ENCODE results near the gene RAB27A. TPM values are rescaled to one million over a fixed set of nuclear protein-coding genes. Genes with fewer than 3 reads are reported as not detected.

Gene RAB27A
- total RNA-seq, 1 donor from 2014 or later: 74.4 TPM

DNA sequence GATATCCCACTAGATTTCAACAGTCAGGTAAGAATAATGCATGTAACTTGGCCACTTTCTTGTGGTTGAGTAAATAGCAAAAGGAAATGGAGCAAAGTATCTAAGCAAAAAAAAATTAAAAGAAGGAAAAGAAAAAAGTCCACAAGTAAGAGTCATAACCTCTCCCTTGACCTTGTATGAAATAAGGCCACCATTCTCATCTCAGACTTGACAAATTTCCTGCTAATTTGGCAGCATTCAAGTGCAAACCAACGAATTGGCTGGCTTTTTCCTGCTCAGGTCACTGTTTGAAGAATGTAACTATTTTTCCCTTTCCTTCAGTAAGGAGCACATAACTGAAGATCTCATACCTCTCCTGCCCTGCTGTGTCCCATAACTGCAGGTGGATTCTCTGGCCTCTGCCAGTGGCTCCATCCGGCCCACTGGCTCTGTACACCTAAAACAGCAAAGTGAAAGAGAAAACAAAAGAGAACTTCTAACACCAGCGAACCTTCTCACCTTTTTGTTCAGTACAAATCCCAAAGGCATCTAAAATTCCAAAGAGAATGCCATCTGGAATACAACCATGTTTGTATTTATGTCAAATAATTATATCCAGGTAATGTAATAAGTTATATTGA lies 59.5 kb downstream of the RAB27A start:
- Mint-ChIP-seq H3K4me1 (ENCODE audit: low read depth) (peaks cover 20% of the 10 kb centered on the region), H3K27ac (no peak overlapping the region), H3K27me3 (ENCODE audit: low read depth) (no peaks in the 10 kb centered on the region), H3K36me3 (ENCODE audit: low read depth) (peaks cover 68% of the 10 kb centered on the region), H3K4me3 (ENCODE audit: low read depth) (no peak overlapping the region), H3K9me3 (no peaks in the 10 kb centered on the region)
- no peak for DNase-seq (ENCODE audit: low spot score)
- intact Hi-C loops (cut with micrococcal nuclease): no loop called here

DNA sequence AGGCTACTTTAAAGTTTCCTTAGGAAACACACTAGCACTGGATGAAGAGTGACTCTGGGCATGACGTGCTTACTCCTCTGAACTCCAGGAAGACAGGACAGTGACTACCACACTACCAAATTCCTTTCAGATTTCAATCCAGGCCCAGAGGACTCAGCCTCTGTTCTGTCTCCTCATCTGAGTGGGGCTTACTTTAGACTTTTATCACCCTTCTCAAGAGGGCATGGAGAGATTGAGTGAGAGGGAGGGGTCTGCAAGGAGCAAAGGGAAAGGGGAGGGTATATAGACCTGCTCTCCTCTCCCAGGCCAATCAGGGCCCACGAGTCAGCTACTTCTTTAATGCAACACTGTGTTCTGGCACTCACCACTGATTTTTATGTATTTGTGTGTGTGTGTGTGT lies 63.5 kb downstream of the RAB27A start:
- H3K27ac Mint-ChIP-seq: no peak overlapping the region

DNA sequence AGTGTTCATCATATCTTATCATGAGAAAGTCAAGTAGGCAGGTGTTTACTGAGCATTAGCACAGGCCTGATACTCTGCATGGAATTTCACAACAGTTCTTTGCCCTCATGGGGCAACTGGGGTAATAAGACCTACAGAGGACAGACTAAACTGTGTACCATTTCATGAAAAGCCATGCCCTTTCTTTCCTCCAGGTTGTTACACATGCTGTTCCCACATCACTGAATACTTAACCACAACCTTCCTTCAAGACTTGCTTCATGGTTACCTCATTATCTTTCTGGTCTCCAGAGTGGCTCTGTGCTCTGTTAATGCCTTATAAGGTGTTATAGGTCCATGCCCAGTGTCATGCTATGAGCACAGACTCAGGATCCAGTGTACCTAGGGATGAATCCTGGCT lies 64.7 kb downstream of the RAB27A start:
- Mint-ChIP-seq H3K4me1 (ENCODE audit: low read depth) (peaks cover 49% of the 10 kb centered on the region), H3K36me3 (ENCODE audit: low read depth) (peaks cover 70% of the 10 kb centered on the region), H3K27me3 (ENCODE audit: low read depth) (no peaks in the 10 kb centered on the region), H3K27ac (peak overlapping the region; percentile 38), H3K4me3 (ENCODE audit: low read depth) (no peak overlapping the region), H3K9me3 (no peaks in the 10 kb centered on the region)
- DNase-seq (ENCODE audit: low spot score): no peak
- intact Hi-C loops (cut with micrococcal nuclease): loop anchor here (5.0 kb wide), 1 partner anchor 32 kb away; no protein-coding TSS in a partner anchor

More for the DNA sequence above, 63.5 kb downstream of the RAB27A start:
- intact Hi-C loops (cut with micrococcal nuclease): no loop called here
- peaks cover 71% of the 10 kb centered on the region for H3K36me3 Mint-ChIP-seq (ENCODE audit: low read depth)
- no peak for DNase-seq (ENCODE audit: low spot score)
- no peaks in the 10 kb centered on the region for H3K27me3 Mint-ChIP-seq (ENCODE audit: low read depth)
- no peaks in the 10 kb centered on the region for H3K9me3 Mint-ChIP-seq
- no peak overlapping the region for H3K4me3 Mint-ChIP-seq (ENCODE audit: low read depth)
- peaks cover 52% of the 10 kb centered on the region for H3K4me1 Mint-ChIP-seq (ENCODE audit: low read depth)

DNA sequence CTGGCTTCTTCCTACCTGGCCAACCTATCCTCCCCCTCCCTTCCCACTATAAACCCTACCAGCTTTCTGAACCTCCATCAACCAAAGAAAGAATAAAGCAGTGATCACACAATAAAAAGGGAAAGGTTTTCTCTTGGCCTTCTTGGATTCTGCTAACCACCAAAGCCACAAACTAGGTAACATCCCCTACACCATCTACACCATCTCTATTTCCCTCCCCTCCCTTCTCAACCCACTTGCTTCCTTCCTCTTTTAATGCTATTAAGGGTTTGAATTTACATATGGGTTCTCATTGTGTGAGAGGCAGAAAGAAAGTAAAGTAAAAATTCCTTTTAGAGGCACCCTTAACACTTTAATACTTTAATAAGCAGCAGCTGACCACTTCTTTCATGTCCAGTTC lies 67.0 kb downstream of the RAB27A start:
- no peak for DNase-seq (ENCODE audit: low spot score)
- Mint-ChIP-seq H3K4me3 (ENCODE audit: low read depth) (peak overlapping the region; percentile 28), H3K27ac (peak overlapping the region; percentile 89), H3K4me1 (ENCODE audit: low read depth) (peaks cover 61% of the 10 kb centered on the region), H3K36me3 (ENCODE audit: low read depth) (peaks cover 72% of the 10 kb centered on the region), H3K27me3 (ENCODE audit: low read depth) (no peaks in the 10 kb centered on the region), H3K9me3 (no peaks in the 10 kb centered on the region)
- intact Hi-C loops (cut with micrococcal nuclease): loop anchor here (5.0 kb wide), 1 partner anchor 35 kb away; no protein-coding TSS in a partner anchor

DNA sequence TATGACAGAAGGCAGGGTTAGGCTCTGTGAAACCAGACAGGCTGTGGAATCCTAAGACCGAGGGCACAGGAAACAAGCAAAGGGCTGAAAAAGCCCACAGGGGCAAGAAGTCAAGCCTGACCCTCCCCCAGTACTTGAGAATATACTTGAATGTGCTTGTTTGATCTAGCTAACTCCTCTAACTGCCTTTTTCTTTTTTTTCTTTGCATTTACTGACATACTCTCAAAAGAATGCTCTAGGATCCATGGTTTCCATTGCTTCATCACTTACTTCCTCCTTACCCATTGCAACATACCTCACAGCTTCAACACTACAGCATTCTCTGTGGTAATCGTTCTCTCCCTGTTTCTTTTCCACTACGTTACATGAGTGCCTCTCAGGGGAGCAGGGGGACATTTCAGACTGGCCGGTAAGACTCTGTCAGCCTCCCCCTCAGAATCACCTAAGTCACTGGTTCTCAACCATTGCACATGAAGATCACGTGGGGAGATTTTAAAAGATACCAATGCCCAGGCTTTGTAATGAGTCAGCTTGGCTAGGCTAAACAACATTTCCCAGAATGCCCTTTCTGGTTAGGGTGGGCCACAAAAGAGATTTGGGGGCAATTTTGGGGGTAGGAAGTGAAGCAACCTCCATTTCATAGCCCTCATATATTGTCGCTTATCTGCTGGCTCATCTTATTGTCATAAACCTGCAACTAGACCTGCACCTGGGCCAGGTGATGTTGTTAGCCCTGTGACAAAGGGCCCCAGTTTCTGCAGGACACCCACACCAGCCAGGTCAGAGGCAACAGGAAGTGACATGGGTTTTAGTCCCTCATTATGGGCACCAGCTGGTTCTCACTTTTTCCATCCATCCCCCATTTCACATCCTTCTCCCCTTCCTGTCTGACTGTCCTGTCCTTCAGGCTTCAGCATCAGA lies 68.3 kb downstream of the RAB27A start:
- H3K4me3 Mint-ChIP-seq (ENCODE audit: low read depth): peak overlapping the region; percentile 23
- no peaks in the 10 kb centered on the region for H3K9me3 Mint-ChIP-seq
- H3K36me3 Mint-ChIP-seq (ENCODE audit: low read depth): peaks cover 71% of the 10 kb centered on the region
- DNase-seq (ENCODE audit: low spot score): no peak
- H3K4me1 Mint-ChIP-seq (ENCODE audit: low read depth): peaks cover 61% of the 10 kb centered on the region
- peak overlapping the region; percentile 89 for H3K27ac Mint-ChIP-seq
- intact Hi-C loops (cut with micrococcal nuclease): loop anchor here (1.0 to 5.0 kb wide), 3 partner anchors 16 to 58 kb away; no protein-coding TSS in a partner anchor
- no peaks in the 10 kb centered on the region for H3K27me3 Mint-ChIP-seq (ENCODE audit: low read depth)

DNA sequence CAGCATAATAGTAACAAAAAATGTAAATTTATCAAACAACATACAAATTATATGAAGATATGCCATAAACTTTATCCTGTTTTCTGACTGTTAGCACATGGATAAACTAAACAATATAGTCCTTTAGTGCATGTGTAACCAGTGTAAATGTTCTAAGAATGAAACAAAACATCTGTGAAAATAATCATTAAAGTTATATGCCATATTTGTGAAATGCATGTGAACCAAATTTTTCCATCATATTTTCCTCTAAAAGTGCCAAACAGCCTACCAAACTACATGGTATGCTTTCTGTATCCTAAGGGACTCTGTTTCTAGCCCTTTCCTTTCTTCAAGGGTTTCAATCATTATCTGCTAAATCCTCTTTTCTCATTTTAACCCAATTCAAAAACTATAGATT lies 69.0 kb downstream of the RAB27A start:
- peaks cover 64% of the 10 kb centered on the region for H3K36me3 Mint-ChIP-seq (ENCODE audit: low read depth)

DNA sequence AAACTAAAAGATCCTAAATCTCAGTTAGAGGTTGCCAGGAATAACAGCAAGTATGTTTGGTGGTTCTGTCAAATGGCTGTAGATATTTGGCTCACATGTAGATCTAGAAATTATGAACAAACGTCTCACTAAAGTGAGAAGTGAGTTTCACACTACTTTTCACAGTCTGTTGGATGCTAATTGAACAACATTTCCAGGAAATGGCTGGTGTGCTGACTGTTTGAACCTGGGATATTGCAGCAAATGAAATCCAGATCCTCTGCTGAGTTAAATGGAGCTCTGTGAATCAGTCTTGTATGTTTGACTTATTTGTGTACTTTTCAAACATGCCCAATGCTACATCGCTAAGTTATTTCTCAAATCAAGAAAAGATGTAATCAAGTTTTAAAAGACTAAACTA lies 71.6 kb downstream of the RAB27A start:
- DNase-seq (ENCODE audit: low spot score): no peak
- H3K9me3 Mint-ChIP-seq: no peaks in the 10 kb centered on the region
- intact Hi-C loops (cut with micrococcal nuclease): loop anchor here (1.0 to 5.0 kb wide), 3 partner anchors 21 to 219 kb away; partner anchors contain the start of gene RSL24D1
- H3K4me3 Mint-ChIP-seq (ENCODE audit: low read depth): no peak overlapping the region
- H3K36me3 Mint-ChIP-seq (ENCODE audit: low read depth): peaks cover 55% of the 10 kb centered on the region
- H3K27ac Mint-ChIP-seq: no peak overlapping the region
- peaks cover 41% of the 10 kb centered on the region for H3K4me1 Mint-ChIP-seq (ENCODE audit: low read depth)
- no peaks in the 10 kb centered on the region for H3K27me3 Mint-ChIP-seq (ENCODE audit: low read depth)

More for the DNA sequence above, 69.0 kb downstream of the RAB27A start:
- Mint-ChIP-seq H3K4me3 (ENCODE audit: low read depth) (no peak overlapping the region), H3K4me1 (ENCODE audit: low read depth) (peaks cover 57% of the 10 kb centered on the region), H3K27ac (peak overlapping the region; percentile 89), H3K27me3 (ENCODE audit: low read depth) (no peaks in the 10 kb centered on the region), H3K9me3 (no peaks in the 10 kb centered on the region)
- intact Hi-C loops (cut with micrococcal nuclease): loop anchor here (1.0 to 5.0 kb wide), 3 partner anchors 17 to 59 kb away; no protein-coding TSS in a partner anchor
- DNase-seq (ENCODE audit: low spot score): no peak

DNA sequence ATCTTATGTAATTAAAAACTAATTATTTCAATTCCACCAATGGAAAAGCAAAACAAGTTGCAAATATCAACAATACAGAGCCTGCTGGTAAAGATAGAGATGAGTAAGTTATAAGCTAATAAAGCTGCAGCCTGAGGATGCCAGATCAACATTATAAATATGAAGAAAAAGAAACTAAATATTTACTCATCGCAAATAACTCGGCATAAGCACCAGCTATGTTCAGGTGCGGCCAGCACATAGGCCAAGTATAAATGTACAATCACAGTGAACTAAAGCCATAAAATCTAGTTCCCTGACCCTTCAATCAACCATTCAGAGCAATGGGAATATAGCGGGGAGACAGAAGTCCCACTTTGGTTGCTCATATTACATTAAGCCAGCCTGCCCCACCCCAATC lies 85.1 kb downstream of the RAB27A start:
- Mint-ChIP-seq H3K9me3 (peaks cover under 1% of the 10 kb centered on the region), H3K27ac (no peak overlapping the region), H3K27me3 (ENCODE audit: low read depth) (no peaks in the 10 kb centered on the region), H3K4me3 (ENCODE audit: low read depth) (no peak overlapping the region), H3K4me1 (ENCODE audit: low read depth) (peaks cover 4% of the 10 kb centered on the region), H3K36me3 (ENCODE audit: low read depth) (peaks cover 18% of the 10 kb centered on the region)
- intact Hi-C loops (cut with micrococcal nuclease): no loop called here
- DNase-seq (ENCODE audit: low spot score): no peak

DNA sequence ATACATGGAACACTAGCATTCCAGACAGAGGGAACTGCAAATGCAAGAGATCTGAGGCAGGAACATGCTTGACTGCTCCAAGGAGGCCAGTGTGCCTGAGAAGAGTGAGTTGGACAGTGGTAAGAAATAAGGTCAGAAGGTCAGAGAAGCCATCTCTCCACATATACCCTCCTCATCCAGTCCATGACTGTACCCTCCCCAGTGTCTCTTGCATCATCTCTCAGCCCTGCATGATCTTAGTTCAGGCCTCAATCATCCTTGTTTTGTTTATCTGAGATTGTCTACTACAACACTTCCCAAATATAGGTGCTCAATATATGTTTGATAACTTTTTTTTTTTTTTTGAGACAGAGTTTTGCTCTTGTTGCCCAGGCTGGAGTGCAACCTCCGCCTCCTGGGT lies 87.4 kb downstream of the RAB27A start:
- Mint-ChIP-seq H3K4me3 (ENCODE audit: low read depth) (no peak overlapping the region), H3K36me3 (ENCODE audit: low read depth) (peaks cover 29% of the 10 kb centered on the region), H3K9me3 (peaks cover 11% of the 10 kb centered on the region), H3K4me1 (ENCODE audit: low read depth) (peaks cover 8% of the 10 kb centered on the region), H3K27me3 (ENCODE audit: low read depth) (no peaks in the 10 kb centered on the region), H3K27ac (no peak overlapping the region)
- DNase-seq (ENCODE audit: low spot score): no peak
- intact Hi-C loops (cut with micrococcal nuclease): no loop called here

DNA sequence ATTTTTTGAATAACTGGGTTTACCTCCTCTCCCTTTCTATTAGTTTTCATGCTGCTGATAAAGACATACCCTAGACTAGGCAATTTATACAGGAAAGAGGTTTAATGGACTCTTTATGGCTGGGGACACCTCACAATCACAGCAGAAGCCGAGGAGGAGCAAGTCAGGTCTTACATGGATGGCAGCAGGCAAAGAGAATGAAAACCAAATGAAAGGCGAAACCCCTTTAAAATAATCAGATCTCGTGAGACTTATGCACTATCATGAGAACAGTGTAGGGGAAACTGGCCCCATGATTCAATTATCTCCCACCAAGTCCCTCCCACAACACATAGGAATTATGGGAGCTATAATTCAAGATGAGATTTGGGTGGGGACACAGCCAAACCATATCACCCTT lies 90.9 kb downstream of the RAB27A start:
- Mint-ChIP-seq H3K4me1 (ENCODE audit: low read depth) (peaks cover 8% of the 10 kb centered on the region), H3K36me3 (ENCODE audit: low read depth) (peaks cover 21% of the 10 kb centered on the region), H3K4me3 (ENCODE audit: low read depth) (peak overlapping the region; percentile 27), H3K27ac (no peak overlapping the region), H3K27me3 (ENCODE audit: low read depth) (no peaks in the 10 kb centered on the region), H3K9me3 (peaks cover 11% of the 10 kb centered on the region)
- DNase-seq (ENCODE audit: low spot score): no peak
- intact Hi-C loops (cut with micrococcal nuclease): no loop called here

DNA sequence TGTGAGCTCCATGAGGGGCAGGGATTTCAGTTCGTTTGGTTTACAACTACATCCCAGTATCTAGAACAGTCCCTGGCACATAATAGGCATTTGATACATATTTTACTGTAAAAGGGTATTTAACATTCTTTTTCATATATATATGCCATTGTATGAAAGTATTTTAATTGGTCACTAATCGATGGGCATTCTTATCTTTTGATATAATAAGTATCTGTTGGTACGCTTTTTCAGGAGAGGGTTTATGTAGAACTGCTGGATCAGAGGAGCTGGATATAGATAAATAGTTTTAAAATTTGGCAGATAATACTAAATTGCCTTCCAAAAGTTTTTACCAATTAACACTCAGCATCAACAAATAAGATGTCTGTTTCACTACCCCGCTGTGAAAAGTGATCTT lies 91.9 kb downstream of the RAB27A start:
- Mint-ChIP-seq H3K4me1 (ENCODE audit: low read depth) (peaks cover 15% of the 10 kb centered on the region), H3K4me3 (ENCODE audit: low read depth) (no peak overlapping the region), H3K27me3 (ENCODE audit: low read depth) (no peaks in the 10 kb centered on the region), H3K27ac (no peak overlapping the region), H3K36me3 (ENCODE audit: low read depth) (peaks cover 27% of the 10 kb centered on the region), H3K9me3 (peaks cover 11% of the 10 kb centered on the region)
- intact Hi-C loops (cut with micrococcal nuclease): loop anchor here (1.0 to 2.0 kb wide), 4 partner anchors 21 to 211 kb away; partner anchors contain the start of genes CCPG1, PIERCE2, PIGB and PIGBOS1
- DNase-seq (ENCODE audit: low spot score): no peak

DNA sequence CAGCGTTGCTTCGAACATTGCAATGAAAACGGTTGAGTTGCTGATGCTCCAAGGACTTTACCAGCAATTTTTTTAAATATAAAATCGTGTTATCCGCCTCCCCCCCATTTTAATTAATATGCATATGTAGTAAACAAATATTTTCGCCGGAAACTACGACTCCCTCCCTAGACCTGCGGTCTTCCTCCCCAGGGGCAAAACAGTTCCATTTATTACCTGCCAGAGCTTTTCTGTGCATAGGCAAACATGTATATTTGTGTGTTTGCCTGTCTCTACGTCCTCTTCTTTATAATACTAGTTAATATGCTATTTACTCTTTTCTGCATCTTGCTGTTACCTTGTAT lies 92.3 kb downstream of the RAB27A start:
- H3K27me3 Mint-ChIP-seq (ENCODE audit: low read depth): no peaks in the 10 kb centered on the region
- H3K4me1 Mint-ChIP-seq (ENCODE audit: low read depth): peaks cover 15% of the 10 kb centered on the region
- H3K27ac Mint-ChIP-seq: no peak overlapping the region
- peaks cover 11% of the 10 kb centered on the region for H3K9me3 Mint-ChIP-seq
- H3K4me3 Mint-ChIP-seq (ENCODE audit: low read depth): no peak overlapping the region
- intact Hi-C loops (cut with micrococcal nuclease): loop anchor here (1.0 to 2.0 kb wide), 4 partner anchors 21 to 211 kb away; partner anchors contain the start of genes CCPG1, PIERCE2, PIGB and PIGBOS1
- H3K36me3 Mint-ChIP-seq (ENCODE audit: low read depth): peaks cover 31% of the 10 kb centered on the region
- no peak for DNase-seq (ENCODE audit: low spot score)

Measured in activated T-helper 2 cell treated with anti-CD3 and anti-CD28 coated beads, Interferon-gamma antibody, Interleukin-2, Interleukin-4, amounts not matched to agents 10 μg/mL and 5 μg/mL and 100 μg/mL, durations not matched to agents 14 hours and 24 hours and 36 hours (primary cell).